Measurements from ENCODE around the gene MEP1B. TPM values are rescaled to one million over a fixed set of nuclear protein-coding genes. Genes with fewer than 3 reads are reported as not detected.

MEP1B gene

DNA sequence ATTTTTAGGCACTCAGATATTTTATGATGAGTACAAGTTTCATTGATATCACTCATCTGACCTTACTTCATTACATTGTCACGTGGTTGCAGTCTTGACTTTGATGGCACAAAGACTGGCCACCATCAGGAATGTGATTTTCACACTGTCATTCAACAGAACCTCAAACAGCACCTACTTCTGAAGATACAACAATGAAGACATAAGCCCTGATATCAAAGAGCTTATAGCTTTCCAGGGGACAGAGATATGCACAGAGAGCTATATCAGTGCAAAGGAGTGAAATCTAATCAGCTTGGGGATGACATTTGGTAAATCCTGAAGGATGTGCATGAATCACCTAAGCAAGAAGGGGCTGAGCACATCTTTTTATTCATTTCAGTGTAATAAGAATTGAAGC lies 72.3 kb downstream of the MEP1B start:
- no peak for DNase-seq
- Histone ChIP-seq H2BK120ac (ENCODE audit: low read depth, low read length) (no peak overlapping the region), H2BK12ac (ENCODE audit: low read length in 2 of 2) (no peak overlapping the region), H4K91ac (ENCODE audit: low read length) (no peak overlapping the region), H3K4ac (ENCODE audit: low read depth in 1 of 2, low read length in 2 of 2) (no peak overlapping the region), H4K8ac (ENCODE audit: low read length) (no peak overlapping the region), H3K27me3 (ENCODE audit: control insufficient read depth in 1 of 2, insufficient read depth in 1 of 2, low read length in 2 of 2) (no peaks in the 10 kb centered on the region), H2BK5ac (ENCODE audit: low read depth, low read length, poor library complexity, severe bottlenecking) (no peak overlapping the region), H3K4me3 (ENCODE audit: insufficient read depth in 1 of 2, low read depth in 1 of 2, low read length in 2 of 2) (no peak overlapping the region), H2AK5ac (ENCODE audit: low read length, severe bottlenecking) (no peak overlapping the region), H2AFZ (ENCODE audit: low read depth, low read length) (no peak overlapping the region), H3K18ac (ENCODE audit: low read depth in 1 of 2, low read length in 2 of 2) (no peak overlapping the region), H3K14ac (ENCODE audit: low read length in 2 of 2) (no peak overlapping the region), H3K4me1 (ENCODE audit: control insufficient read depth, insufficient read depth, low read depth, low read length) (no peaks in the 10 kb centered on the region), H3K79me1 (replicated peaks; ENCODE audit: low read length, poor library complexity, severe bottlenecking) (no peaks in the 10 kb centered on the region), H3K27ac (ENCODE audit: low read length, poor library complexity, severe bottlenecking) (no peak overlapping the region), H3K9me3 (ENCODE audit: control insufficient read depth, low read length) (no peaks in the 10 kb centered on the region), H3K4me2 (ENCODE audit: low read length, poor library complexity, severe bottlenecking) (no peak overlapping the region), H2BK15ac (ENCODE audit: low read depth, poor library complexity, severe bottlenecking) (no peak overlapping the region), H3K9ac (ENCODE audit: low read length) (no peak overlapping the region), H3K36me3 (ENCODE audit: control insufficient read depth in 1 of 2, insufficient read depth in 2 of 2, low read depth in 1 of 2, low read length in 2 of 2) (no peaks in the 10 kb centered on the region), H3K23ac (ENCODE audit: low read length in 2 of 2) (no peak overlapping the region)
- WGBS, result 83% methylated on average over 1 of the region's 1 CpG

DNA sequence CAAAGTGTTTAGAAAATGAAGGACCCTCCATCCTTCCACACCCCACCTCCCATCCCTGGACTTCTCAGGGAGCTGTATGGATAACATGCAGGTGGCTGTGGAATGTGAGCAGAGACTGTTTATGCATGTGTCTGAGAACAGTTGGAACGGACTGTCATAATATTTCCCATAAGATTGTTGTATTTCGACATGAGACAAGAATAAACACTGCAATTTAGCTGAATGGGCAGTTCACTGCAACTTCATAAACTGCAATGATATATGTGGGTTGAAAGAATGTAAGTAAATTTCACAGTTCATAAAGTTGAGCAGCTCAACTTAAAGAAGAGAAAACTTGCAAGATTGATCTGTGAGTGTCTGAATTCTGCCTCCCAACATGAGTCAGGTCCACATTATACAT lies 74.6 kb downstream of the MEP1B start:
- Histone ChIP-seq H3K4me2 (ENCODE audit: low read length, poor library complexity, severe bottlenecking) (no peak overlapping the region), H3K4ac (ENCODE audit: low read depth in 1 of 2, low read length in 2 of 2) (no peak overlapping the region), H3K27ac (ENCODE audit: low read length, poor library complexity, severe bottlenecking) (no peak overlapping the region), H4K91ac (ENCODE audit: low read length) (no peak overlapping the region), H2BK120ac (ENCODE audit: low read depth, low read length) (no peak overlapping the region), H4K8ac (ENCODE audit: low read length) (no peak overlapping the region), H3K36me3 (ENCODE audit: control insufficient read depth in 1 of 2, insufficient read depth in 2 of 2, low read depth in 1 of 2, low read length in 2 of 2) (no peaks in the 10 kb centered on the region), H3K14ac (ENCODE audit: low read length in 2 of 2) (no peak overlapping the region), H2AK5ac (ENCODE audit: low read length, severe bottlenecking) (no peak overlapping the region), H3K4me3 (ENCODE audit: insufficient read depth in 1 of 2, low read depth in 1 of 2, low read length in 2 of 2) (no peak overlapping the region), H2BK5ac (ENCODE audit: low read depth, low read length, poor library complexity, severe bottlenecking) (no peak overlapping the region), H3K27me3 (ENCODE audit: control insufficient read depth in 1 of 2, insufficient read depth in 1 of 2, low read length in 2 of 2) (no peaks in the 10 kb centered on the region), H2AFZ (ENCODE audit: low read depth, low read length) (no peak overlapping the region), H3K23ac (ENCODE audit: low read length in 2 of 2) (no peak overlapping the region), H2BK12ac (ENCODE audit: low read length in 2 of 2) (no peak overlapping the region), H3K79me1 (replicated peaks; ENCODE audit: low read length, poor library complexity, severe bottlenecking) (no peaks in the 10 kb centered on the region), H2BK15ac (ENCODE audit: low read depth, poor library complexity, severe bottlenecking) (no peak overlapping the region), H3K9me3 (ENCODE audit: control insufficient read depth, low read length) (no peaks in the 10 kb centered on the region), H3K18ac (ENCODE audit: low read depth in 1 of 2, low read length in 2 of 2) (no peak overlapping the region), H3K9ac (ENCODE audit: low read length) (no peak overlapping the region), H3K4me1 (ENCODE audit: control insufficient read depth, insufficient read depth, low read depth, low read length) (no peaks in the 10 kb centered on the region)
- DNase-seq, result peak; percentile 22
- WGBS, result 54% methylated on average over 2 of the region's 2 CpGs

DNA sequence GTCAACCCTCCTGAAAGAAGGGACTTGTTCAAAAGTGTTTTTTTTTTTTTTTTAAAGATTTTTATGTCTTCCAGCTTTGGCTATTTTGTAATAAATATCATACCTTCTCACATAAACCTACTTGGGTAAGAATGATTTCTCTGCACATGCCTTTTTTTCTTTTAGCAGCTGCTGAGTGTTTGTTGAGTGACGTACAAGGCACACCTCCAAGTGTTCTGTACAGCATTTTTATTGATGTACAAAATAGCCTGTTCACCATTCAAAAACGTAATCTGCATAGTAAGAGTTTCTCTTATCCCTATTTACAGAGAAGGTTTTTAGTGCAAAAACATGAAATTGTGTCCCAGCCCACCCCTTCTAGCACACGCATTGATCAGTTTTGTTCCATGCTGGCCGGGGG lies 77.6 kb downstream of the MEP1B start:
- no peak overlapping the region for H2BK120ac ChIP-seq (ENCODE audit: low read depth, low read length)
- H2AFZ ChIP-seq (ENCODE audit: low read depth, low read length), result no peak overlapping the region
- H2AK5ac ChIP-seq (ENCODE audit: low read length, severe bottlenecking), result no peak overlapping the region
- H3K4me1 ChIP-seq (ENCODE audit: control insufficient read depth, insufficient read depth, low read depth, low read length), result no peaks in the 10 kb centered on the region
- H2BK15ac ChIP-seq (ENCODE audit: low read depth, poor library complexity, severe bottlenecking), result no peak overlapping the region
- no peak overlapping the region for H3K4me2 ChIP-seq (ENCODE audit: low read length, poor library complexity, severe bottlenecking)
- WGBS, result 98% methylated on average over 4 of the region's 4 CpGs
- peaks cover 0 to 3% of the 10 kb centered on the region in 2 experiments for H3K36me3 ChIP-seq (ENCODE audit: control insufficient read depth in 1 of 2, insufficient read depth in 2 of 2, low read depth in 1 of 2, low read length in 2 of 2)
- H4K91ac ChIP-seq (ENCODE audit: low read length), result no peak overlapping the region
- DNase-seq, result no peak
- H3K4ac ChIP-seq (ENCODE audit: low read depth in 1 of 2, low read length in 2 of 2), result no peak overlapping the region
- no peak overlapping the region for H3K4me3 ChIP-seq (ENCODE audit: insufficient read depth in 1 of 2, low read depth in 1 of 2, low read length in 2 of 2)
- H3K23ac ChIP-seq (ENCODE audit: low read length in 2 of 2), result no peak overlapping the region
- no peak overlapping the region for H3K18ac ChIP-seq (ENCODE audit: low read depth in 1 of 2, low read length in 2 of 2)
- H4K8ac ChIP-seq (ENCODE audit: low read length), result no peak overlapping the region
- H2BK12ac ChIP-seq (ENCODE audit: low read length in 2 of 2), result no peak overlapping the region
- H3K27me3 ChIP-seq (ENCODE audit: control insufficient read depth in 1 of 2, insufficient read depth in 1 of 2, low read length in 2 of 2), result no peaks in the 10 kb centered on the region
- H3K79me1 ChIP-seq (replicated peaks; ENCODE audit: low read length, poor library complexity, severe bottlenecking), result peaks cover 1% of the 10 kb centered on the region
- no peak overlapping the region for H3K9ac ChIP-seq (ENCODE audit: low read length)
- H3K14ac ChIP-seq (ENCODE audit: low read length in 2 of 2), result no peak overlapping the region
- no peaks in the 10 kb centered on the region for H3K9me3 ChIP-seq (ENCODE audit: control insufficient read depth, low read length)
- no peak overlapping the region for H3K27ac ChIP-seq (ENCODE audit: low read length, poor library complexity, severe bottlenecking)
- no peak overlapping the region for H2BK5ac ChIP-seq (ENCODE audit: low read depth, low read length, poor library complexity, severe bottlenecking)

Small RNA genes within 50 kb of the gene (small RNA-seq; reads per million reads assigned to genes)
- gene RF00019 (ENCODE audit: low read depth) (not detected), gene RNA5SP453 (ENCODE audit: low read depth) (not detected)
